NCI-H345 treated with DMSO at 0.1 percent for 48 hours (cell line): ENCODE measurements around the gene TLK1.

Source experiments
- DNase-seq: peaks from one replicate; lab custom pipeline; 2025; ENCODE audit not compliant: unreplicated experiment; lab: John Stamatoyannopoulos, UW

Gene TLK1

GRCh38 chr2:170969030-170969429 lies 191.7 kb downstream of the TLK1 start:
- DNase-seq: no peak

GRCh38 chr2:170968205-170969003 lies 192.3 kb downstream of the TLK1 start:
- no peak for DNase-seq

GRCh38 chr2:170967553-170967952 lies 193.1 kb downstream of the TLK1 start:
- DNase-seq: no peak

- DNase-seq: no peak
Measured at GRCh38 chr2:170966648-170967396, 193.9 kb downstream of the TLK1 start.

- DNase-seq: no peak
Measured at GRCh38 chr2:170965446-170966225, 195.1 kb downstream of the TLK1 start.

GRCh38 chr2:170963386-170963785 lies 197.3 kb downstream of the TLK1 start:
- no peak for DNase-seq

- no peak for DNase-seq
Measured at GRCh38 chr2:170953941-170954340, 206.8 kb downstream of the TLK1 start.

- DNase-seq: no peak
Measured at GRCh38 chr2:170950221-170950761, 210.4 kb downstream of the TLK1 start.

GRCh38 chr2:170949415-170949814 lies 211.3 kb downstream of the TLK1 start:
- no peak for DNase-seq

GRCh38 chr2:170944545-170944944 lies 216.1 kb downstream of the TLK1 start:
- DNase-seq: no peak

GRCh38 chr2:170943596-170943995 lies 217.1 kb downstream of the TLK1 start:
- DNase-seq: no peak

- DNase-seq: no peak
Measured at GRCh38 chr2:170943041-170943440, 217.7 kb downstream of the TLK1 start.

GRCh38 chr2:170942615-170943014 lies 218.1 kb downstream of the TLK1 start:
- DNase-seq: no peak
